H1 (cell line): ENCODE results near the gene ZIC1. TPM values are rescaled to one million over a fixed set of nuclear protein-coding genes. Genes with fewer than 3 reads are reported as not detected.
A peak's percentile ranks its signal among the peaks of the same experiment; 100 is the strongest.

Experiments used
- CTCF ChIA-PET: fragments of 300-600 bp; sonication (Branson Sonifier 250); formaldehyde crosslinking; loops from one replicate; lab custom pipeline; 2021; ENCODE audit not compliant: partially characterized antibody; lab: Charles Lee
- POLR2A ChIA-PET: fragments of 300-600 bp; sonication (Branson Sonifier 250); formaldehyde crosslinking; loops from one replicate; lab custom pipeline; 2021; ENCODE audit warnings: inconsistent platforms; ENCODE audit not compliant: partially characterized antibody; lab: Charles Lee
- DNase-seq, 2 experiments: peaks; one replicate each; pipeline versions ENCODE4 v3.0.0 to v3.0.0-alpha.2; 2010 to 2022; ENCODE audit warnings: low spot score in 2 of 2, low read depth in 1 of 2, mixed read lengths in 1 of 2
- FAIRE-seq: peaks from 2 replicates; lab custom pipeline; 2011; peaks lifted over from hg19 to GRCh38; lab: Jason Lieb, UNC
- H2AFZ ChIP-seq: 2 replicates; pipeline ENCODE4 v1.8.1; 2012; ENCODE audit warnings: low read length, inconsistent platforms
- H2AK5ac ChIP-seq: 2 replicates; pipeline ENCODE4 v1.6.1; 2013; ENCODE audit warnings: low read depth, low read length
- H2BK120ac ChIP-seq: replicated peaks from 2 replicates; pipeline ENCODE3; 2013; ENCODE audit warnings: low read depth, low read length, inconsistent platforms
- H2BK12ac ChIP-seq: 2 replicates; pipeline ENCODE4 v1.6.1; 2013; ENCODE audit warnings: low read depth, low read length
- H2BK15ac ChIP-seq: 2 replicates; pipeline ENCODE4 v1.6.1; 2013; ENCODE audit warnings: low read length
- H2BK20ac ChIP-seq: 2 replicates; pipeline ENCODE4 v1.6.1; 2013; ENCODE audit warnings: low read length
- H2BK5ac ChIP-seq: 2 replicates; pipeline ENCODE4 v1.6.1; 2013; ENCODE audit warnings: low read depth, low read length
- H3K14ac ChIP-seq: 2 replicates; pipeline ENCODE4 v1.6.1; 2013; ENCODE audit warnings: inconsistent platforms; ENCODE audit not compliant: insufficient read length
- H3K18ac ChIP-seq: 2 replicates; pipeline ENCODE4 v1.6.1; 2013; ENCODE audit warnings: low read length; ENCODE audit errors: extremely low read depth
- H3K23ac ChIP-seq: 2 replicates; pipeline ENCODE4 v1.6.1; 2013; ENCODE audit warnings: inconsistent platforms; ENCODE audit not compliant: insufficient read length
- H3K23me2 ChIP-seq: 2 replicates; pipeline ENCODE4 v1.6.1; 2013; ENCODE audit warnings: low read depth, low read length
- H3K27ac ChIP-seq: 2 replicates; pipeline ENCODE4 v1.6.1; 2011; ENCODE audit warnings: low read depth, low read length, inconsistent platforms
- H3K27me3 ChIP-seq, 4 experiments: replicated peaks in 1 of 4; 1 replicate in 1 of 4; 2 replicates in 3 of 4; pipeline versions ENCODE4 v1.6.1 to v1.8.1; 2011 to 2013; ENCODE audit warnings: low read length in 3 of 4, mild to moderate bottlenecking in 3 of 4, inconsistent platforms in 2 of 4, mixed read lengths in 2 of 4, moderate library complexity in 1 of 4; ENCODE audit not compliant: control insufficient read depth in 3 of 4, insufficient read depth in 3 of 4; ENCODE audit errors: extremely low read depth in 1 of 4
- H3K36me3 ChIP-seq, 4 experiments: 2 replicates each; pipeline versions ENCODE4 v1.6.1 to v1.8.1; 2011 to 2013; ENCODE audit warnings: mild to moderate bottlenecking in 4 of 4, low read length in 3 of 4, moderate library complexity in 2 of 4, control low read depth in 1 of 4, inconsistent platforms in 1 of 4; ENCODE audit not compliant: insufficient read depth in 4 of 4, control insufficient read depth in 2 of 4
- H3K4ac ChIP-seq: replicated peaks from 2 replicates; pipeline ENCODE3; 2013; ENCODE audit warnings: low read length, low read depth, mixed read lengths, inconsistent platforms; ENCODE audit not compliant: insufficient read length
- H3K4me1 ChIP-seq, 4 experiments: replicated peaks in 1 of 4; 1 replicate in 1 of 4; 2 replicates in 3 of 4; pipeline versions ENCODE4 v1.6.1 to v1.8.1; 2011 to 2013; ENCODE audit warnings: low read length in 3 of 4, inconsistent platforms in 2 of 4, mixed read lengths in 1 of 4; ENCODE audit not compliant: insufficient read depth in 4 of 4, control insufficient read depth in 3 of 4
- H3K4me2 ChIP-seq, 2 experiments: 2 replicates each; pipeline versions ENCODE4 v1.6.1 to v1.8.1; 2011 to 2013; ENCODE audit warnings: low read depth in 2 of 2, low read length in 2 of 2, control low read depth in 1 of 2, inconsistent platforms in 1 of 2, mild to moderate bottlenecking in 1 of 2; ENCODE audit not compliant: insufficient read depth in 1 of 2
- H3K4me3 ChIP-seq, 4 experiments: fragments of 200-600, 300-600 bp in 1 of 4; sonication (generic), shearing (Covaris generic), sonication (Bioruptor Twin) in 1 of 4; 2 replicates each; pipeline versions ENCODE4 v1.5.1 to v1.8.1; 2011 to 2016; ENCODE audit warnings: low read length in 4 of 4, low read depth in 3 of 4, control low read depth in 2 of 4, inconsistent platforms in 2 of 4, mild to moderate bottlenecking in 2 of 4, mixed read lengths in 1 of 4, moderate library complexity in 1 of 4; ENCODE audit not compliant: insufficient read depth in 2 of 4; ENCODE audit errors: extremely low read depth in 1 of 4
- H3K56ac ChIP-seq: replicated peaks from 2 replicates; pipeline ENCODE3; 2013; ENCODE audit warnings: low read depth, mild to moderate bottlenecking, mixed read lengths, low read length, inconsistent platforms; ENCODE audit not compliant: insufficient read length
- H3K79me1 ChIP-seq: 2 replicates; pipeline ENCODE4 v1.6.1; 2013; ENCODE audit warnings: low read depth, low read length, control low read depth
- H3K79me2 ChIP-seq, 2 experiments: 2 replicates each; pipeline versions ENCODE4 v1.6.1 to v1.8.1; 2012 to 2013; ENCODE audit warnings: low read length in 2 of 2, mild to moderate bottlenecking in 2 of 2, inconsistent platforms in 1 of 2; ENCODE audit not compliant: insufficient read depth in 2 of 2, control insufficient read depth in 1 of 2
- H3K9ac ChIP-seq, 4 experiments: replicated peaks in 1 of 4; 1 replicate in 1 of 4; 2 replicates in 3 of 4; pipeline versions ENCODE4 v1.6.1 to v1.8.1; 2011 to 2013; ENCODE audit warnings: low read depth in 3 of 4, low read length in 3 of 4, control low read depth in 2 of 4, mild to moderate bottlenecking in 2 of 4, moderate library complexity in 2 of 4, inconsistent platforms in 1 of 4; ENCODE audit errors: extremely low read depth in 1 of 4
- H3K9me3 ChIP-seq, 2 experiments: 2 replicates each; pipeline versions ENCODE4 v1.6.1 to v1.8.1; 2012 to 2013; ENCODE audit warnings: mild to moderate bottlenecking in 2 of 2, moderate library complexity in 2 of 2, control low read depth in 1 of 2, inconsistent platforms in 1 of 2, low read depth in 1 of 2, low read length in 1 of 2, mixed read lengths in 1 of 2; ENCODE audit not compliant: insufficient read depth in 2 of 2
- H4K20me1 ChIP-seq, 2 experiments: replicated peaks in 1 of 2; 2 replicates each; pipeline versions ENCODE3 to v1.8.1; 2011 to 2013; ENCODE audit warnings: inconsistent platforms in 2 of 2, low read length in 2 of 2, mild to moderate bottlenecking in 1 of 2; ENCODE audit not compliant: insufficient read depth in 2 of 2, control insufficient read depth in 1 of 2
- H4K5ac ChIP-seq: 2 replicates; pipeline ENCODE4 v1.6.1; 2013; ENCODE audit warnings: low read length, low read depth, mixed read lengths, inconsistent platforms; ENCODE audit not compliant: insufficient read length
- H4K8ac ChIP-seq: 2 replicates; pipeline ENCODE4 v1.8.0; 2013; ENCODE audit warnings: mild to moderate bottlenecking, moderate library complexity, low read length, inconsistent platforms; ENCODE audit not compliant: insufficient read depth; ENCODE audit errors: extremely low read depth
- H4K91ac ChIP-seq: replicated peaks from 2 replicates; pipeline ENCODE3; 2013; ENCODE audit warnings: low read length, mixed read lengths, inconsistent platforms; ENCODE audit not compliant: insufficient read length
- ASH2L ChIP-seq: fragments of 200-600, 300-600 bp; sonication (generic); IDR thresholded peaks from one replicate; pipeline ENCODE4 v1.7.1; 2017; ENCODE audit warnings: low read length
- BRCA1 ChIP-seq: IDR thresholded peaks from 2 replicates; pipeline ENCODE4 v1.6.1; 2012; ENCODE audit warnings: low read depth, low read length, improper control_type of control experiment
- CHD1 ChIP-seq: IDR thresholded peaks from 2 replicates; pipeline ENCODE4 v1.6.1; 2012; ENCODE audit warnings: low read depth, low read length, improper control_type of control experiment
- EZH2 ChIP-seq: fragments of 200-600 bp; sonication (generic); IDR thresholded peaks from 2 replicates; pipeline ENCODE4 v1.7.1; 2012; ENCODE audit warnings: low read depth, mild to moderate bottlenecking, moderate library complexity, low read length, inconsistent platforms; ENCODE audit not compliant: severe bottlenecking
- NRF1 ChIP-seq: IDR thresholded peaks from 2 replicates; pipeline ENCODE4 v1.6.1; 2011; ENCODE audit warnings: mild to moderate bottlenecking, low read depth, low read length, improper control_type of control experiment
- SAP30 ChIP-seq: fragments of 300-600 bp; sonication (generic); IDR thresholded peaks from 2 replicates; pipeline ENCODE4 v1.7.1; 2012; ENCODE audit warnings: low read length, moderate library complexity, mild to moderate bottlenecking, inconsistent platforms; ENCODE audit not compliant: insufficient read depth, insufficient replicate concordance
- SUZ12 ChIP-seq: fragments of 200-600 bp; sonication (generic); IDR thresholded peaks from 2 replicates; pipeline ENCODE4 v1.6.1; 2012; ENCODE audit warnings: mild to moderate bottlenecking, inconsistent platforms, low read length, moderate library complexity, mixed read lengths
- TCF12 ChIP-seq: IDR thresholded peaks from 2 replicates; pipeline ENCODE4 v1.6.1; 2011; ENCODE audit warnings: low read depth, mild to moderate bottlenecking, low read length
- TEAD4 ChIP-seq: IDR thresholded peaks from 2 replicates; pipeline ENCODE4 v1.6.1; 2012; ENCODE audit warnings: low read depth, low read length, inconsistent platforms, mixed read lengths
- WGBS, 2 experiments: shearing (Covaris generic) in 1 of 2; methylation state at CpG; one replicate each; pipeline versions ENCODE4 v1.1.6 to v1.1.7; 2013 to 2015; ENCODE audit warnings: low lambda C conversion rate in 2 of 2, mixed read lengths in 2 of 2, inconsistent platforms in 1 of 2, low coverage in 1 of 2, missing lambda C conversion rate in 1 of 2; ENCODE audit not compliant: insufficient replicate concordance in 2 of 2, insufficient coverage in 1 of 2, insufficient read length in 1 of 2; ENCODE audit errors: extremely low coverage in 1 of 2, missing lambda C conversion rate in 1 of 2; 5-methylcytosine and 5-hydroxymethylcytosine counted together
- polyA plus RNA-seq, 7 experiments: library from polyadenylated mRNA; depleted of rRNA in 3 of 7; stranded (reverse) in 5 of 7; unstranded in 2 of 7; fragments of >200 nt in 5 of 7; fragments of 200-250 nt in 2 of 7; gene quantifications; 1 replicate in 5 of 7; 2 replicates in 1 of 7; 4 replicates in 1 of 7; pipeline versions ENCODE4 v1.2.1 to v1.2.3, GENCODE V29; 2011 to 2013; ENCODE audit warnings: missing spikeins in 2 of 7, mixed read lengths in 2 of 7
- total RNA-seq: library from RNA; stranded (reverse); fragmentation: NEBNext Ultra II Directional; extraction: Animal tissue kit (Norgen Biotek cat#: 25700); gene quantifications from 2 replicates; pipeline ENCODE4 v1.2.1, GENCODE V29; 2021
- TF ChIP-seq, protein P1 (sequence below): IDR thresholded peaks from 2 replicates; pipeline ENCODE4 v1.6.1; 2011; ENCODE audit warnings: low read depth, mild to moderate bottlenecking, low read length; ENCODE audit not compliant: insufficient read depth

The ZIC1 gene
- total and polyA plus RNA-seq, 2 of the 8 experiments (the other 6 are each of a cell fraction or from before 2014, with no cell fraction given), result 0.80 to 2.2 TPM

DNA sequence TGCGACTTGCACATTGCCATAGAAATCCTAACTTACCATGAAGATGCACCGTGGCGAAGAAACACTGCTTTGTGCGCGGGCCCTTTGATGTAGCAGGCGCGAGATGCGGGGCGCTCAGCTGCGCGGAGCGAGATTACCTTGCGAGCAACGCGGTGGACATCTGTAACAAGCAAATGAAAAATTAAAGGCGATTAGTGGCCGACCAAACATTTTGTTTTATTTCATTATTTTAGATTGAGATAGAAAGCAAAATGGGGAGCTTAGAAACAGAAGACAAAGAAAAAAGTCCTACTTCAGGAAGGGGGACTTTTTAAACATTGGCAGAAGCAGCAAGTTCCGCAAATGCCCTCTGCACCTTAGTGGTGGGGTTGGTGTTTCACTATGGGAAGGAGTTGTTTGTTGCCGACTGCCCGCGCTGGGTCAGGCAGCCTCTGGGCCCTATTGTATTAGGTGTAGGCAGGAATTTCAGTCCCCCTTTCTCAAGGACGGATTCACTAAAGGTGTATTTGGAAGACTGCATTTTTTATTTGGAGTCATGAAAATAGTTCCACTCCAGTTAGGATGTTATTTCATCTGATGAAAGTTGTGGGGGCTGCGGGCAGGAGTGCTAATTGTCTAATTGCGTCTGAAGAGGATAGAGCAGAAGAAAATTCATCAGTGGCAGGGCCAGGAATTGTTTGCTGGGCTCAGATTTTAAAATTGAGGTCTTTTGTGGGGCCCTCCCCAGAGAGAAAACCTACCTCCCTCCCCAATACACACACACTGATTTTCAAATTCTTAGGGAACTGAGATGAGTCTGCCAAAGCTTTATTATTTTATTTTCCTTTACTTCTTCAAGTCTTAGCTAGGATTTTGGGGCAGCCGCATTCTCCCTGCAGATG, 20.2 kb upstream of the ZIC1 start:
- peaks cover 0 to 7% of the 10 kb centered on the region in 2 experiments for H4K20me1 ChIP-seq
- peaks cover 0 to 4% of the 10 kb centered on the region in 2 experiments; a peak in 1 of 4 replicates for H3K9me3 ChIP-seq
- no peak overlapping the region for H3K23ac ChIP-seq
- no peak overlapping the region for H3K56ac ChIP-seq
- no peak overlapping the region for H2BK20ac ChIP-seq
- H3K4me2 ChIP-seq, result peak overlapping the region; percentile 22 to 95; a peak in 3 of 4 replicates
- CTCF ChIA-PET, result interaction anchor here (0.8 to 27.3 kb wide), 9 partner anchors 8 to 638 kb away, joined by 3 to 485 read pairs (median 7); no protein-coding TSS in a partner anchor
- peak overlapping the region; percentile 2; the same call in 1 of the 2 replicates for H2BK12ac ChIP-seq
- H2BK15ac ChIP-seq, result peak overlapping the region; percentile 12; the same call in 1 of the 2 replicates
- H4K91ac ChIP-seq, result no peak overlapping the region
- H3K27ac ChIP-seq, result no peak overlapping the region
- peaks cover 9 to 36% (median 22%) of the 10 kb centered on the region in 4 experiments for H3K4me1 ChIP-seq
- peaks cover 74 to 97% (median 91%) of the 10 kb centered on the region in 4 experiments for H3K27me3 ChIP-seq
- H2BK120ac ChIP-seq, result no peak overlapping the region
- H3K4ac ChIP-seq, result no peak overlapping the region
- no peaks in the 10 kb centered on the region for H3K79me1 ChIP-seq
- POLR2A ChIA-PET, result interaction anchor here (1.0 kb wide), 1 partner anchor 10 kb away, joined by 3 read pairs; no protein-coding TSS in a partner anchor
- H3K36me3 ChIP-seq, result peaks cover 0 to 4% (median 0%) of the 10 kb centered on the region in 4 experiments; a peak in 2 of 8 replicates
- DNase-seq, result peak in 1 of 2 experiments; percentile 60
- H3K18ac ChIP-seq, result no peak overlapping the region; the same call in 1 of the 2 replicates
- 2% methylated on average over 25 of the region's 25 CpGs; no CpG with 5 or more reads in 1 of the 2 experiments for WGBS, 2 experiments
- H4K5ac ChIP-seq, result no peak overlapping the region
- no peak overlapping the region for H2AK5ac ChIP-seq
- peaks cover 7% of the 10 kb centered on the region; the same call in 1 of the 2 replicates for H3K23me2 ChIP-seq
- peak overlapping the region in 1 of 4 experiments; percentile 68; a peak in 1 of 8 replicates for H3K4me3 ChIP-seq
- H3K79me2 ChIP-seq, result no peaks in the 10 kb centered on the region
- H2AFZ ChIP-seq, result no peak overlapping the region
- no peak overlapping the region for H3K14ac ChIP-seq
- peak; percentile 7 for FAIRE-seq
- H3K9ac ChIP-seq, result no peak overlapping the region
- no peak overlapping the region for H2BK5ac ChIP-seq
- H4K8ac ChIP-seq, result no peak overlapping the region; the same call in 1 of the 2 replicates
- no peak for TF ChIP-seq BRCA1
- TF ChIP-seq TCF12, result 0 out of 2 replicates have a peak, but pooled peaks have one; percentile 6
- TF ChIP-seq ASH2L, result peak; percentile 34
- TF ChIP-seq CHD1, result no peak
- peak; percentile 70 for TF ChIP-seq EZH2
- TF ChIP-seq, protein P1, sequence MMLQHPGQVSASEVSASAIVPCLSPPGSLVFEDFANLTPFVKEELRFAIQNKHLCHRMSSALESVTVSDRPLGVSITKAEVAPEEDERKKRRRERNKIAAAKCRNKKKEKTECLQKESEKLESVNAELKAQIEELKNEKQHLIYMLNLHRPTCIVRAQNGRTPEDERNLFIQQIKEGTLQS, result no peak
- TF ChIP-seq NRF1, result no peak
- no peak for TF ChIP-seq SAP30
- peak; percentile 54 for TF ChIP-seq SUZ12
- peak; percentile 61; the same call in 1 of the 2 replicates for TF ChIP-seq TEAD4
